A673 (cell line): ENCODE measurements around the gene SSBP1.

Source experiments
- CTCF ChIP-seq: fragments of 300-800, 200-600 bp; sonication (generic); conservative IDR thresholded peaks from 2 replicates; pipeline ENCODE4 v1.5.1; 2017; ENCODE audit warnings: low read depth, mild to moderate bottlenecking, antibody characterized with exemption, low read length, moderate library complexity, mixed read lengths
- EZH2 ChIP-seq: fragments of 200-600 bp; sonication (generic); IDR thresholded peaks from 2 replicates; pipeline ENCODE4 v1.6.1; 2017; ENCODE audit warnings: borderline replicate concordance, low read depth, mild to moderate bottlenecking, mixed read lengths, antibody characterized with exemption, low read length; ENCODE audit not compliant: poor library complexity, severe bottlenecking

GRCh38 chr7:141729020-141729419, 9.1 kb upstream of the SSBP1 start:
- TF ChIP-seq CTCF (no peak), EZH2 (no peak)
